Fibroblast of skin of left biceps (primary cell): ENCODE data around the gene ANKLE2.
"Not testable (repeated sequence)": the region's sequence is repeated elsewhere in the genome, so short reads cannot be mapped to it uniquely, and the experiment has no call there.

Experiments used
- DNase-seq, 2 experiments: peaks; one replicate each; pipeline ENCODE4 v3.0.0-alpha.2; 2013; ENCODE audit warnings: low read depth in 2 of 2

Gene ANKLE2

DNA sequence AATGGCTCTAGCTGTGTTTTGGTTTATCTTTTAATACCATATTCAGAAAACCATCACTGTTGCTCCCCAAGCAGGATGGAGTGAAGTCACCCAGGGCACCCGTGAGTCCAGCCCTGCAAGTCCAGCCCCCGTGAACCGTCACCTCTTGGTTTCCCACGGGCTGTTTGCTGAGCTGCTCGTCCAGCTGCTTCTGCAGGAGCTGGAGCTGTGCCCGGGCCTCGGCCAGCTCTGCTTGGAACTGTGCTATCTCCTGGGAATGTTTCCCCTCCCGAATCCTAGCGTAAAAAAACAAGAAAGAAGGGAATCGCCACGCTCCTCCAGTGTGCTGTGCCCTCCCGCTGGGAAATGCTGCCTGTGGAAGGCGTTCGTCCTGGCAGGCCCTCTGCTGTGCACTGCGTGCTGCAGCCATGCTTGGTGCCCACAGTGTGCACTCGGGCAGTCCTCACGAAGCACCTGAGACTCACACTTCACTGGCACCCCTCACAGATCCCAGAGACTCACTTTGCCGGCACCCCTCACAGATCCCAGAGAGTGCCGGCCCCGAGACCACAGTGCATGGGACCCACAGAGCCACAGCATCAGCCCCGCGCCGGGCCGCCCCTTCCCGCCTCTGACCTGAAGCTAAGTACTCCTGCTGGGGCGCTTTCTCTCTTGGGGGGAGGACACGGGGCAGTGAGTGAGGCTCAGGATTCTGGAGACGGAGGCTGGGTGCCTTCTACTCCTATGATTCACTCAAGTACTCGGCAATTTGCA lies 15.4 kb upstream of the ANKLE2 start:
- no peak for DNase-seq

DNA sequence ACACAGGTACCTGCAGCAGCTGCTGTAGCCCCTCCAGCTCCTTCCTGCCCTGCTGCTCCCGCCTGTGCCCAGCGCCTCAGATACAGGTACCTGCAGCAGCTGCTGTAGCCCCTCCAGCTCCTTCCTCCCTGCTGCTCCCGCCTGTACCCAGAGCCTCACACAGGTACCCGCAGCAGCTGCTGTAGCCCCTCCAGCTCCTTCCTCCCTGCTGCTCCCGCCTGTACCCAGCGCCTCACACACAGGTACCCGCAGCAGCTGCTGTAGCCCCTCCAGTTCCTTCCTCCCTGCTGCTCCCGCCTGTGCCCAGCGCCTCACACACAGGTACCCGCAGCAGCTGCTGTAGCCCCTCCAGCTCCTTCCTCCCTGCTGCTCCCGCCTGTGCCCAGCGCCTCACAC lies 14.6 kb upstream of the ANKLE2 start:
- DNase-seq, result not testable (repeated sequence)

DNA sequence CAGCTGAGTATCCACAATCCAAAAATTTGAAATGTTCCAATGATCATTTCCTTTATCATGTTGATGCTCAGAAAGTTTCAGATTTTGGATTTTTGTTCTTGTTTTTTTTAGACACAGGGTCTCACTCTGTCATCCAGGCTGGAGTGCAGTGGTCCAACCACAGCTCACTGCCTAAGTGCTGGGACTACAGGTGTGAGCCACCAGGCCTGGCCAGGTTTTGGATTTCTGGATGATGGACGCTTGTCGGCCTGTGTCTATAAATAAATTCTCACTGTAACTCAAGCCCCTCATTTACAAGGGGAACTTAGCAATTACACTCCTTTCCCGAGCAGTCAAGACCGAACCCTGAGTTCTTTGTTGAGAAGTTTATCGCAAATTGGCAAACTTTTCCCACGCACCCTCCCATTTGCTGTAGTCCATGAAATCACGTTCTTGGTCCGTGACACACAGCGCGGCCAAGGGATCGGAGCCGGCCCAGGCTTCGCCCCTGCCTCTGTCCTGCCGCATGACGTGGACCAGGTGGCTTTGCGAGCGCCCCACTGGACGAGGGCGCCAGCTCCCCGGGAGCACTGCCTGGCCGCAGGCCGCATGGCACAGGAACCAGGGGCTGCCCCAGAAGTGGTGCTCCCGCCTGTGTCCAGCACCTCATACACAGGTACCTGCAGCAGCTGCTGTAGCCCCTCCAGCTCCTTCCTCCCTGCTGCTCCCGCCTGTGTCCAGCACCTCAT lies 14.0 kb upstream of the ANKLE2 start:
- DNase-seq, result no peak

DNA sequence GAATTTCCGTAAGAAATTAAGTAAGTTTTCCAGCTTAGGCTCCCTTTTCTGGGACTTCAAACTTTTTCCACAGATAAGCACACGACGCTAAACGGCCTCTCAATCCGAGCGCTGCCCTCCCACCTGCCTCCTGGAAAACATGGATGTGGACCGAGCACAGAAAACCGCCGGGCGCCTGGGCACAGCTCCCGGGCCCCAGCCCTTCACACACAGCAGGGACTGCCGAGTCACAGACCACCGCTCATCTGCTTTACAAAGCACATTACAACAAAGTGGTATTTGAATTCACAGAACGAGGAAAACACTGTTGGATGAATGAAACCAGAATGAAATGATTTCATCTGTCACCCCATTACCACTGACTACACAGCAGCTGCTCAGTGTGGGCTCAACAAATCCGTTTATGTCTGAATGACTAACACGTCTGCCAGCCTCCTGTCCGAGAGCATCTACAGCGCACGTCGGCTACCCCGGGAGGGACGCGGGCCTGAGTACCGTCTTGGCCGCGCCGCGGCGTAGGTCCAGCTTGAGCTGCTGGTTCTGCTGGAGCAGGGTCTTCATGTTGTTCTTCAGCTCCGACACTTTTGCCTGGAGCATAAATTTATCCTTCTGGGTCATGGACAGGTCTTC lies 13.1 kb upstream of the ANKLE2 start:
- DNase-seq, result no peak

DNA sequence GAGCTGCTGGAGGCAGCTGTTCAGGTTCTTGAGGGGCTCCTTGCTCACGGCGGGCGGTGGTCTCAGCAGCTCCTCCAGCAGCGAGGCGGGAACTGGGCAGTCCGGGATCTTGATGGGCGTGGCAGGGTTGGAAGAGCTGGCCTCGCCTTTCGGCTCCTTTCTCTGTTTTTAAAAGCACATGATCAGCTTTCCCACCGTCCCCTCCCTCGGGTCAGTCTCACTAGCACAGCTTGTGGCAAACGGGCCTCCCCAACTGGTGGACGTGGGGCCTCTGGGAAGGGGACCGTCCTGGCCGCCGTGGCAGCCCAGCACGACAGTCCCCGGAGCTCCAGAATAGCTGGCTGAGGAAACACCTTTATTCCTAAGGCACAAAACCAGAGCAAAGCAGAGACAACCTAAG lies 12.5 kb upstream of the ANKLE2 start:
- no peak for DNase-seq

DNA sequence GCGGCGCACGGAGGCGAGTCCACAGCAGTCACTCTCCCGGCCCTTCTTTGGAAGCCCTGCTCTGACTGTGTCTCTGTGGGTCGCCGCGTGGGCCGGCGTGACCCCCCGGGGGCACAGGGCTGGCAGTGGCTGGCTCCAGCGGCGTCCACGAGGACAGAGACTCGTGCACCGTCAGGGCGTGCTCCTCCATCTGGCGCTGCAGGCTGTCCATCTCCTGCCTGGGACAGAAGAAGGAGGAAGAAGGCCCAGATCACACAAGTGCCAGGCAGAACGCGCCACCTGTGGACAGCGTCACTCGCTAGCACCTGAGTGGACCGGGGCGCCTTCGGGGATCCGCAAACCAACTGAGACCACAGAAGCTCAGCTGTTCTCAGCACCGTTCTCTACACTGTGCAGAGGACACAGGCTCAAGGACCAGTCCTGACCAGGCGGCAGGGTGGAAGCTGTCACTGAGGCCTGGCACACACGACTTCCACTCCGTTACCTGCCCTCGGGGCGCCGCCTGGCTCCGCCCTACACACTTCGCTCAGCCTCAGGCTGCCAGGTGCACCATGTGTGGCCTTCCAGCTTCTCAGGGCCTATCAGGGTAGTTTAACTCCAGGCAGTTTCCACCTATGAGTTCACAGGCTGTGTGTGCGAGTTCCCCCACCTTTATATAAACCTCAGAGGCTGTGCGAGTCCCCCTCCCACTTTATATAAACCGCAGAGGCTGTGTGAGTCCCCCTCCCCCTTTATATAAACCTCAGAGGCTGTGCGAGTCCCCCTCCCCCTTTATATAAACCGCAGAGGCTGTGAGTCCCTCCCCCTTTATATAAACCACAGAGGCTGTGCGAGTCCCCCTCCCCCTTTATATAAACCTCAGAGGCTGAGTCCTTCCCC lies 11.7 kb upstream of the ANKLE2 start:
- no peak for DNase-seq

DNA sequence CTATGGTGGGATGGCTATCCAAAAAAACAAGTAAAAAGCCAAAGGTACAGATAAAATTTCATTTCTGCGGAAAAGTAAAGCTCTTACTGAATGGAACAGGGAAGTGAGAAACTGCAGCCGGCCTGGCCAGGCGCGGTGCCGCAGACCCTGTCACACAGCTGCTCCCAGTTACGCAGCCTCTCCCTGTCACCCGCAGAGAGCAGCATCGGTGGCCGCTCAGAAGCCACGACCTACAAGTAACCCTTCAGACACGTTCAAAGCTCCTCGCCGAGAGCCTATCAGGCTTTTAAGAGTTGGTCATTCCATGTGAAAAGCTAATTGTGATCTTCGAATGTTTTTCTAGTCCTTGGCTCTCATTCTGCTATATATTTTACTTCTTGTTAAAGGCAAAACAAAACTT lies 11.0 kb upstream of the ANKLE2 start:
- DNase-seq, result no peak

DNA sequence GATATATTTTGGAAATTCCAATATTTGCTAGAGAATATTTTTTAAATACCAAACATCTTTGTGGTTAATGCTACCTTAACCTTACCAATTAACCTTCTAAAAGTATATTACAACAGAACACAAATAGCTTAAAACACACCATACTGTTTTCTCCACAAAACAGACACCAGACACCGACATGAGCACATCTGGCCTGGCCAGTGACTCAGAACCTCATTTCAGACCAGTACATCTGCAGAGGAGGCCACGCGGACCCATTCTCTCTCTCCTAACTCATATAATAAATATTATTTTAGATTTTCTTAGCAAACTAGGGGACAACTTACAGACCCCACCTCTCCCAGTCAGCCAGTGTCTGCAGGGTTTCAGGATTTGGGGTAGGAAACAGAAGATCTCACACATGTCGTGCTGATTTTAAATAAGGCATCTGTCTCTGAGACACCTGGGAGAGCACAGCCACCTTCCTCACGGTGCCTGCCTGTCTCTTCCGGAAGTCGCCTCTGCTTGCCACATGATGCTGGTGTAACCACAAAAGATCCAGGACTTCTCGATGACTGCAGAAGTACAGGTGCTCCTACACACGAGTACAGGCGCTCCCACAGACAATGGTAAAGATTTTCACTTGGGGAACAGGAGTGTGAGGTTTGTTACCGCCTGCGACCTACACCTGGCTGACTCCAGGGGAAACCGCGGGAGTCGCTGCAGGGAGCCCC lies 9.7 kb upstream of the ANKLE2 start:
- DNase-seq, result no peak

DNA sequence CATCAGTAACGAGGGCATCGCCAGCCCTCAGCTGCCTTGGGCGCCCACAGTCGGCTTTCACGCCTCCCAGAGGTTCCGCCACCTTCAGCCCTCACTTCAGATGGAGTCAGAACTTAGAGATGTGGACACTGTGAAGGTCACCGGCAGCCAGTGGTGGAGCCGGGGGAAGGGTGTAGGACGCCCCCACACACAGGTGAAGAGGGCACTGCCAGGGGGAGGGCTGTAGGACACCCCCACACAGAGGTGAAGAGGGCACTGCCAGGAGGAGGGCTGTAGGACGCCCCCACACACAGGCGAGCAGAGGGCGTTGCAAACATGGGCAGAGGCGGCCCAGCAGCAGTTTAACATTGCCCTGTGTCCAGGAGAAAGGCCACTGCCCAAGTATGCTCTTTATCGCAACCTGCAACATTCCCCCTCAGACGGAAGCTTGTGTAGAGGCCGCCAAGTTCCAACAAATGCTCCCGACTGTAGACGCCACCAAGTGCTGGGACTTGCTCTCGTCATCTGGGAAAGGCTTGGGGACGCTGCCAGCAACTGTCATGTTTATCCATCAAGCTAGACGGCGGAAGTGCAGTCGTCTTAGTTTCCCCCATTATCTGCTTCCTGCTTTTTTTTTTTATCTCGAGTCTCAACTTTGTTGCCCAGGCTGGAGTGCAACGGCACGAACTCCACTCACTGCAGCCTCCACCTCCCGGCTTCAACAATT lies 4.9 kb upstream of the ANKLE2 start:
- DNase-seq, result no peak

DNA sequence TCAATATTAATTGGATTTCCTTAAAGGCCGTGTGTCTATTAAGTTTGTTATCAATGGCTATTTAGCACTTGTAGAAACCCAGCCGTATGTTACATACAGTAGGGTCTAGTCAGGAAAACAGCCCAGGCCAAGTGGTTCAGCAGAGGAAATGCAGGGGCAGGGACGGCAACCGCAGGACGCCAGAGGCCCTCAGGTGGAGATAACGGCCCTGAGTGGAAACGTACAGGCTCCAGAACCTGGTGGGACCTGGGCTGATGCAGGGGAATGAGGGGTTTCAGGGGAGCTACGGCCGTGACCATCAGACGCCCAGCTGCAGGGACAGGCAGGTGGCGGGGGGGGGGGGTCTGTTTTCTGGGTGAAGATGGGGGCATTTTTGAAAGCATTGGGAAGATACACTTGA lies 3.7 kb upstream of the ANKLE2 start:
- DNase-seq, result no peak

DNA sequence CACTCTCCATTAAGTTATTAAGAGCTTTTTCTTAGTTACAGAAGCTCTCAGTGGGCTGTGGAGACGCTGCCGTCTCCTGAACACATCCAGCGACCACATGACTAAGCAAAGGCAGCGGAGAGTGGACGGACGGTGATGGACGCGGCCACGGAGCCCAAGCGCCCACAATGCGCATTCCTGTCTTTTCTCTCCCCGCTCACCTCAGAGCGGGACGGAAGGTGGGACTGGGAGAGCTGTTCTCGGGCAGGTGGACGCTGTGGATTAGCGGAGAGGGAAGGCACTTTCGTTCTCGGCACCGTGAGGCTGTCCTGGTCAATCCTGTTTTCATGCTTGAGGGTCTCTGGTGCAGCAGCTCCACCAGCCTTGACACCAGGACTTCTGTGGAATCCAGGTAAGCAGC lies 2.6 kb upstream of the ANKLE2 start:
- no peak for DNase-seq

DNA sequence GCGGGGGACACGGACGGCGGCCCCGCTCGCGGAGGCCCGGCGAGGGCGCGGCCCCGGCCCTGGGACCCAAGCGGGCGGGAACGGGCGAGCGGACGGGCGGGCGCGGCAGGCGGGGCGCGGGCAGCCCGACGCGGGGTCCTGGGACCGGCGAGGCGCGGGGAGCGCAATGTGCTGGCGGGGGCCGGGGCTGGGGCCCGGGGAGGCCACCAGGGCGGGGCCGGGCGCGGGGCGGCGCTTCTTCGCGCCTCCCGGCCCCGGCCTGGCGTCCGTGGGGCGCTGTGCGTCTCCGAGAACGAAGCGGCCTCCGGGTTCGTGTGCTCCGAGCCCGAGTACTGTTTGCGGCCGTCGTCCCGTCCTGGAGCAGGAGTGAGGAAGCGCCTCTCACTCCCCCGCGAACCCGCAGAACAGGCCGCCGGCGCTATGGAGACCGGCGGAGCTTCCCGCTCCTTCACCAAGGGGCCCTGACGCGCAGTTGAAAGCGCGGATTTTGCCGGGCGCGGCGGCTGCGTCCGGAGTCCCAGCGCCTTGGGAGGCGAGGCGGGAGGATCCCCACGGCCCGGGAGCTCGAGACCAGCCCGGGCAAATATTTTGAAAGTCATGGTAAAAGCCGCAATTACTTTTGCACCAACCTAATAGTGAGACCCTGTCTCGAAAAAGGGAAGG lies 420 bp upstream of the ANKLE2 start:
- peak; percentile 70 to 82 for DNase-seq

DNA sequence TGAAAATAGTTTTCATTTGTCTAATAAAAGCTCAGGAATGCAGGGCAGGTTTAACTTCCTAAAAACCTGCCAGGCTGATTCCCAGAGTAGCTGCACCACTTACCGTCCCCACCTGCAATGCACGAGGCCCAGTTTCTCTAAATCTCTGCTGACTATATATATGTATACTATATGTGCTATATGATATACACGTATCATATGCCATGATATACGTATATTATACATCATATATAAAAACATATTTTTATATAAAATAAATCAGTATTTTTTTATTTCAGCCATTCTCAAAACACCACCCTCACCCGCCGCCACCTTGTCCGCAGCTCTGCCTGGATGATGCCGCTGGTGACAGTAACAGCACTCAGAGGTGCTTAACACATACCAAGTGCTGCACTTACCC lies 2.3 kb downstream of the ANKLE2 start:
- DNase-seq, result no peak

DNA sequence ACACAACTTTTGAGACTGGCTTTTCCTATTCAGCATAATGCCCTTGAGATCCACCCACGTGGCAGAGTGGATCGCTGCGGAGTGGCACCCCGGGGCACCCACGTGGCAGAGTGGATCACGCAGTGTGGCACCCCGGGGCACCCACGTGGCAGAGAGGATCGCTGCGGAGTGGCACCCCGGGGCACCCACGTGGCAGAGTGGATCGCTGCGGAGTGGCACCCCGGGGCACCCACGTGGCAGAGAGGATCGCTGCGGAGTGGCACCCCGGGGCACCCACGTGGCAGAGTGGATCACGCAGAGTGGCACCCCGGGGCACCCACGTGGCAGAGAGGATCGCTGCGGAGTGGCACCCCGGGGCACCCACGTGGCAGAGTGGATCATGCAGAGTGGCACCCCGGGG lies 2.8 kb downstream of the ANKLE2 start:
- DNase-seq, result not testable (repeated sequence)

DNA sequence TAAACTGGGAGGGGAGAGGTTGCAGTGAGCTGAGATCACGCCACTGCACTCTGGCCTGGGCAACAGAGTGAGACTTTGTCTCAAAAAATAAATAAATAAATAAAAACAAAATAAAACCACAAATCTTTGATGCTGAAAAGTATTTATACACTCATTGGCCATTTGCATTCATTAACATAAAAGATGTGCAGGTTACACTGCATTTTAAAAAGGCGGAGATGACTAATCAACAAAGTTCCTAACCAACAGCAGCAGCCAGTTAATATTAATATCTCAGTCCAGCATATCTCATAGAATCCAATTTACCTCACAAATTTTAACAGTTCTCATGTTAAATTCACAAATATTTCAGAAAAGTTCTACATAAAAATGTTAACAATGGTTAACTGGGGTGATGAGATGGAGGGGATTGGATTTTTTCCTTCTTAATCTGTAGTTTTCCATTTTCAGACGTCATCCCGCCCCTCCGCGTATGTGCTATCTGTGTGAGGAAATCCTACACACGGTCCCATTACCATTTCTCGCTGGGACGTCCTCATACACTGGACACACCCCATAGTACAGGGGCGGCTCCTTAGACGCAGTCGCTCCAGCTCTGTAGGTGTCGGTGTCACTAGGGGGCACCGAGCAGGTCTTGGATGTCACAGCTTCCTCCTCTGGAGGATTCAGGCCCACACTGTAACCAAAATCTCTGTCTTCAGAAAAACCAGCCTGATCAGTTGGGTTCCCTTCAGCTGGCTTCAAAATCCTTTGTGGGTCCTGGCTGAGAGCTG lies 7.3 kb downstream of the ANKLE2 start:
- DNase-seq, result no peak

DNA sequence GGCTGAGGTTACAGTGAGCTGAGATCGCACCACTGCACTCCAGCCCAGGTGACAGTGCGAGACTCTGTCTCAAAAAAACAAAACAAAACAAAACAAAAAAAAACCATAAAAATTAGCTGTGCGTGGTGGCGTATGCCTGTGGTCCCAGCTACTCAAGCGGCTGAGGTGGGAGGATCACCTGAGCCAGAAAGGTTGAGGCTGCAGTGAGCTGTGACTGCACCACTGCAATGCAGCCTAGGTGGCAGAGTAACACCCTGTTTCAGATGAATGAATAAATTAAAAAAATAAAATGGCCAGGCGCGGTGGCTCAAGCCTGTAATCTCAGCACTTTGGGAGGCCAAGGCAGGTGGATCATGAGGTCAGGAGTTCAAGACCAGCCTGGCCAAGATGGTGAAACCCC lies 8.0 kb downstream of the ANKLE2 start:
- DNase-seq, result not testable (repeated sequence)

DNA sequence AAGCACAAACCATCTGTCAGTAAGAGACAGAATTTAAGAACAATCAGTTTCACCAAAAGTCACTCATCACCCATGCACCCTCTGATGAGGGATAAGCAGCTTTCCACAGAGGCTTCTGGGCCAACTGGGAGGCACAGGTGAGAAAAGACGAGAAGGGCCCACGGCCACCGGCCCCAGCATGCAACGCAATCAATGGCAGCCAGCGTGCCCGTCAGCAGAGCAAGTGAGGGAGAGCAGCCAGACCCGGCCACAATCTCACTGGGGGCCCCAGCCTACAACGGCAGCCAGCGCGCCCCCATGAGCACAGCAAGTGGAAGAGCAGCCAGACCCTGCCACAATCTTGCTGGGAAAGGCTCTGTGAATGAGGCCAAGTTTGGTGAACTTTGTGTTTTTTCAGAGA lies 13.3 kb downstream of the ANKLE2 start:
- DNase-seq, result no peak

DNA sequence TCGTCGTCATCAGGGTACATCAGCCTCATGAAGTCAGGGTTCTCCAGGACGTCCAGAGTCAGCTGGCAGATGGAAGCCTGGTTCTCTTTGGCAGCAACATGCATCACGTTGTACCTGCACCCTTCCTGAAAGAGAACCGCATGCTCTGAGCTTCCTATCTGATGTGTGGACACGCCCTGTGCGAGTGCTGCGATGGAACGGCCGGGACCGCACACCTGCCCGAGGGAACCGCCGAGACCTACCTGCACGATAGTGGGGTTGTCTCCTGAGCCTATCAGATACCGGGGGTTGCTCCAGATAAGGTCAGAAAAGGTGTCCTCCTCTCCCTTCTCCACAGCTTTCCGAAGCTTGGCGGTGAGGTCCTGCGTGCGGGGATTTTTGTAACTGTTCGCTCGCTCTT lies 13.7 kb downstream of the ANKLE2 start:
- no peak for DNase-seq

DNA sequence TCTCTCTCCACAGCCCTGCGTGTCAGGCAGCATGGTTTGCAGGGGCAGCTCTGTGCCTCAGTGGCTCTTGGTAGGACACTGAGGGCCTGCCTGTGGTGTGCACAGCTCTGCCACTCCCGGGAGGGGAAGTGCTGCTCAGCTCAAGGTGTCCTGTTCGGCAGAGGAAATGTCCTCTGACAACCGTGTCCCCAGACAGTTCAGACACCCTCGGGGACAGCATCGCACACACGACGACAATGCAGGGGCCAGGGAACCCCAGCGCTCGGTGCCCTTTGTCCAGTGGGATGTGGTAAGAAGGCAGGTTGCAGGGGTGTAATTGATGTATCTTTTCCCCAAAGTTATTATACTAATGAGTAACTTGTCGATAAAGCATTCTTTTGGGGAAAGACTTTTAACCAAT lies 14.2 kb downstream of the ANKLE2 start:
- DNase-seq, result no peak
